Activated CD8-positive, alpha-beta memory T cell treated with anti-CD3 and anti-CD28 coated beads, Interleukin-2, amount 10 ng/mL, durations not matched to agents 7 days and 5 days (primary cell): Measurements from ENCODE around the gene PRUNE1. TPM values are rescaled to one million over a fixed set of nuclear protein-coding genes. Genes with fewer than 3 reads are reported as not detected.

ENCODE experiments used
- ATAC-seq: fragments of 150-1000 bp; cut with Tn5 transposase; one replicate; pipeline ENCODE4 v1.10.0; 2021; ENCODE audit warnings: moderate library complexity
- CTCF ChIA-PET: fragments of 350-600 bp; sonication (Branson Sonifier 250); formaldehyde crosslinking; loops from one replicate; lab custom pipeline; 2021; ENCODE audit warnings: antibody characterized with exemption; lab: Charles Lee
- DNase-seq: peaks from one replicate; pipeline ENCODE4 v3.0.0-alpha.2; 2020
- H3K27ac Mint-ChIP-seq: one replicate; pipeline ENCODE4 v1.8.0; 2021; ENCODE audit warnings: mild to moderate bottlenecking, mixed read lengths
- H3K27me3 Mint-ChIP-seq: one replicate; pipeline ENCODE4 v1.8.0; 2021; ENCODE audit warnings: mixed read lengths
- H3K36me3 Mint-ChIP-seq: one replicate; pipeline ENCODE4 v1.8.0; 2021; ENCODE audit warnings: mild to moderate bottlenecking, mixed read lengths
- H3K4me1 Mint-ChIP-seq: one replicate; pipeline ENCODE4 v1.8.0; 2021; ENCODE audit warnings: mixed read lengths
- H3K4me3 Mint-ChIP-seq: one replicate; pipeline ENCODE4 v1.8.0; 2021; ENCODE audit warnings: mild to moderate bottlenecking, moderate library complexity, mixed read lengths
- H3K9me3 Mint-ChIP-seq: one replicate; pipeline ENCODE4 v1.8.0; 2022; ENCODE audit warnings: low read depth, mixed read lengths
- total RNA-seq, 2 experiments: library from RNA; stranded (reverse); gene quantifications; one replicate each; pipeline ENCODE4 v1.2.3, GENCODE V29; 2021

The PRUNE1 gene
- total RNA-seq, 2 experiments from 2014 or later, result 14.7 to 17.4 TPM

DNA sequence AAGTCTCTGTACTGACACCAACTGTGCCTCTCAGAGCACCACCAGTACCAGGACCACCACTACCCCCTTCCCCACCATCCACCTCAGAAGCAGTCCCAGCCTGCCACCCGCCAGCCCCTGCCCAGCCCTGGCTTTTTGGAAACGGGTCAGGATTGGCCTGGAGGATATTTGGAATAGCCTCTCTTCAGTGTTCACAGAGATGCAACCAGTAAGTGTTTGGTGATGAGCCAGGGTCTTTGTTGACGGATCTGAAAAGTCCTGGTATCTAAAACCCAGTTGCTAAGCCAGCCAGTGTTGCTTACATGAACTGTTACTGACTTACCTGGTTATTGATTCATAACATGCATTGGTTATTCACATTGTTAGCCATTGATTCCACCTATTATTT, 40.4 kb downstream of the PRUNE1 start:
- peak overlapping the region; percentile 87 for H3K27ac Mint-ChIP-seq
- H3K36me3 Mint-ChIP-seq, result peaks cover 29% of the 10 kb centered on the region
- DNase-seq, result no peak
- H3K27me3 Mint-ChIP-seq, result no peaks in the 10 kb centered on the region
- no peak for ATAC-seq
- peak overlapping the region; percentile 91 for H3K4me3 Mint-ChIP-seq
- CTCF ChIA-PET, result interaction anchor here (0.7 to 8.9 kb wide), 13 partner anchors 11 to 481 kb away, joined by 3 to 76 read pairs (median 6); partner anchors contain the start of genes CDC42SE1, CERS2, MINDY1 and MLLT11
- peaks cover 32% of the 10 kb centered on the region for H3K4me1 Mint-ChIP-seq
- H3K9me3 Mint-ChIP-seq, result no peaks in the 10 kb centered on the region

DNA sequence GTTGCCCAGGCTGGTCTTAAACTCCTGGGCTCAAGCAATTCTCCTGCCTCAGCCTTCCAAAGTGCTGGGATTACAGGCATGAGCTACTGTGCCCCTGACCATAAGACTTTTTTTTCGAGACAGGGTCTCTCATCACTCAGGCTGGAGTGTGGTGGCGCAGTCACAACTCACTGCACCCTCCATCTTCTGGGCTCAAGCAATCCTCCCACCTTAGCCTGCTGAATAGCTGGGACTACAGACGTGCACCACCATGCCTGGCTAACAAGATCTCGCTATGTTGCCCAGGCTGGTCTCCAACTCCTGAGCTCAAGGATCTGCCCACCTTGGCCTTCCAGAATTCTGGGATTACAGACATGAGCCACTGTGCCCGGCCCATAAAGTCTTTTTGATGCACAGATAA, 41.2 kb downstream of the PRUNE1 start:
- DNase-seq (no peak), ATAC-seq (no peak)
- H3K27ac Mint-ChIP-seq, result peak overlapping the region; percentile 54
- H3K4me1 Mint-ChIP-seq, result peaks cover 34% of the 10 kb centered on the region
- no peak overlapping the region for H3K4me3 Mint-ChIP-seq
- no peaks in the 10 kb centered on the region for H3K9me3 Mint-ChIP-seq
- no peaks in the 10 kb centered on the region for H3K27me3 Mint-ChIP-seq
- CTCF ChIA-PET, result interaction anchor here (1.1 to 8.9 kb wide), 4 partner anchors 10 to 28 kb away, joined by 5 to 76 read pairs (median 39); partner anchors contain the start of genes CDC42SE1, GABPB2 and MLLT11
- peaks cover 36% of the 10 kb centered on the region for H3K36me3 Mint-ChIP-seq

DNA sequence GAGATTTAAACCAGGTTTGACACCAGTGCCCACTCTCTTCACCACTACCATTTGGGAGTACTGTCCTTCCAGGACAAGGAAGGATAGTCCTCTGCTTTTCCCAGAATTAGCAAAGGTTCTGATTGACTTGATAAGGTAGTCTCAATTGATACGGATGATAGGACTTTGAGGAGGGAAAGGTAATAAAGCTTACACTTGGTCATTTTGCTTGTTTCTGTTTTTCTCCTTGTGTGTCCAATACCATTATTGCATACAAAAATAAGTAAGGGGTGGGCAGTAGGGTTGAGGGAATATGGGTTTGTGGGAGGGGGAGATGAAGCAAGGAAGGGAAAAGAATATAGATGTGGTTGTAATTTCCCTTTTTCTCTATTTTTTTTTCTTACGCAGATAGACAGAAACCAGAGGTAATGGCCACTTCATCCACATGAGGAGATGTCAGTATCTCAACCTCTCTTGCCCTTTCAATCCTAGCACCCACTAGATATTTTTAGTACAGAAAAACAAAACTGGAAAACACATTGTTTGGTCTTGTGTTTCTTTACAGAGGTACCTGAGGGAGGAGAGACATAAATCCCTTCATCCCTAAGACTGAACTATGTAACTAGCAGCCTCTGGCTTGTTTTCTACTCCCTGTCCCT, 41.9 kb downstream of the PRUNE1 start:
- H3K4me3 Mint-ChIP-seq, result no peak overlapping the region
- H3K27me3 Mint-ChIP-seq, result no peaks in the 10 kb centered on the region
- H3K4me1 Mint-ChIP-seq, result peaks cover 39% of the 10 kb centered on the region
- peaks cover 42% of the 10 kb centered on the region for H3K36me3 Mint-ChIP-seq
- H3K9me3 Mint-ChIP-seq, result no peaks in the 10 kb centered on the region
- ATAC-seq, result no peak
- no peak for DNase-seq
- peak overlapping the region; percentile 54 for H3K27ac Mint-ChIP-seq
- CTCF ChIA-PET, result interaction anchor here (0.9 to 8.9 kb wide), 5 partner anchors 9 to 55 kb away, joined by 3 to 76 read pairs (median 7); partner anchors contain the start of genes CDC42SE1, GABPB2 and MLLT11

DNA sequence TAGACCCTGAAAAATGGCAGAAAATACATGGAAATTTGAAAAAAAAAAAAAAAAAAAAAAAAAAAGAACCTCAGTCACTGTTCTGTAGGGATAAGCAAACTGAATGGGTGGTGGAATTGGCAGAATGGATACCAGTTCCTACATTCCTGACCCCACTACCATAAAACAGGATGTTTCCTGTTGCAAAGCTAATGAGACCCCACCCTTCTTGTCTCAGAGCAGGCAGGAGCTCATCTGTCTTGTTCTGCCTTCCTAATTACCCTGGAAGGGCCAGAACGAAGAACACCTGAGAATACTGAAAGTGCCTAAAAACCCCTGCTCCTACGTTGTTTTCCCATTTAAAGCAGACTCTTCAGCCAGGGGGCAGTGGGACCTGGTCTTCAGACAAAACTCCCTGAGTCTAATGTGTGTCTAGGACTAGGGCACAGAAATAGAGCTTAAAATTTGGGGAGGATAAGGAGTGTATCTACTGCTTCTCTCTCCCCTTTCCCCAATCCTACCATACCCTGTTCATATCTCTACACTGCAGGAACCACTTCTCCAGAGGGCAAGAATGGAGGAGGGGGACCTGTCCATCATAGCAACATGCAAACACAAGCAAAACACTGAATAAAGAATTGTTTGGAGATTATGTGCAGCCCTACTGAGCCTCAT, 43.2 kb downstream of the PRUNE1 start:
- CTCF ChIA-PET, result interaction anchor here (0.9 to 8.9 kb wide), 3 partner anchors 8 to 56 kb away, joined by 3 to 76 read pairs (median 71); partner anchors contain the start of genes CDC42SE1 and MLLT11
- Mint-ChIP-seq H3K27ac (peak overlapping the region; percentile 35), H3K27me3 (no peaks in the 10 kb centered on the region), H3K9me3 (no peaks in the 10 kb centered on the region), H3K4me3 (no peak overlapping the region), H3K36me3 (peaks cover 55% of the 10 kb centered on the region), H3K4me1 (peaks cover 52% of the 10 kb centered on the region)
- DNase-seq (no peak), ATAC-seq (no peak)

DNA sequence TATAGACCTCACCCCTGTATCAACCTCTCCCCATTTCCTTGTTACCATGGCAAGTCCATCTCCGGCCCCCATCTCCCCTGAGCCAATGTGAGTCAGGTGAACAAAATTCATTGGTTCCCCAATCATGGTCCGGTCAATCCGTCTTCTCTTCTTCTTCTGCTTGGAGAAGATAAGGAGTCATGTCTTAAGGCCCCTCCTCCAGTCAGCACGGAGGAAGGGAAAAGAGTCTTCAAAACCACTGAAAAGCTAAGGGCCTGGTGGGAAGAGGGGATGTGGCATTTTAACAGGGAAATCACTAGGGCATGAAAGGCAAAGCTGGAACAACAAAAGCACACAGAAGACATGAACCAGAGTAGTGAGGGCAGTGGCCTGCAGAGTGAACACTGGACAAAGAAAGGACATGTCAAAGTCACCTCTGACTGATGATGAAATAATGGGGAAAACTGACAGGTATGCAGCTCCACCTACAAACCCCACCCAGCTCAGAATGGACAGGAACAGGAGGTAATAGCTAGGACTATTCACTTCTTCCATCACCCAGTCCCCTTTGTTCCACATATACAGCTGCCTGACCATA, 46.8 kb downstream of the PRUNE1 start:
- DNase-seq, result no peak
- CTCF ChIA-PET, result interaction anchor here (1.1 to 8.3 kb wide), 6 partner anchors 6 to 44 kb away, joined by 3 to 71 read pairs (median 6); partner anchors contain the start of genes C1orf56 and GABPB2
- Mint-ChIP-seq H3K27me3 (no peaks in the 10 kb centered on the region), H3K9me3 (no peaks in the 10 kb centered on the region), H3K36me3 (peaks cover 75% of the 10 kb centered on the region), H3K4me3 (peak overlapping the region; percentile 91), H3K4me1 (peaks cover 41% of the 10 kb centered on the region), H3K27ac (peak overlapping the region; percentile 96)
- no peak for ATAC-seq

DNA sequence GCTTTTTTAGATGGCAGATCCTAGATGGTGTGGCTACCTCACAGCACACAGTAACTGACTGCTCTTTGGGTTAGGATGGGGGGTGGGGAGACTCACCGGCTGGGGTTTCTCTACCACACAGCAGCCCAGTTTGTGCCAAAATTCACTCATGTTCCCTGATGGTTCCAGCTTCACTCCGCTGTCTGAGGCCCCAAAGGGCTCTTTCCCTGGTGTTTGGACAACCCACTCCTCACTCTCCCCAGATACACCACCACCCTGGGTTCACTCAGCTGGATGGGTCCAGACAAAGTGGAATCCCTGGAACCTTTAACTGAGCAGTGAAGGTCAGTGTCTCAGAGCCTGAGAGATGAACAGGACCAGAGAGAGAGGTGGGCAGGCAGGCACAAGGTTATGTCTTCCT, 47.3 kb downstream of the PRUNE1 start:
- DNase-seq (no peak), ATAC-seq (no peak)
- peak overlapping the region; percentile 96 for H3K27ac Mint-ChIP-seq
- peak overlapping the region; percentile 91 for H3K4me3 Mint-ChIP-seq
- peaks cover 44% of the 10 kb centered on the region for H3K4me1 Mint-ChIP-seq
- CTCF ChIA-PET, result interaction anchor here (1.1 to 8.3 kb wide), 6 partner anchors 7 to 44 kb away, joined by 3 to 71 read pairs (median 6); partner anchors contain the start of genes C1orf56 and GABPB2
- H3K36me3 Mint-ChIP-seq, result peaks cover 72% of the 10 kb centered on the region
- no peaks in the 10 kb centered on the region for H3K27me3 Mint-ChIP-seq
- no peaks in the 10 kb centered on the region for H3K9me3 Mint-ChIP-seq

DNA sequence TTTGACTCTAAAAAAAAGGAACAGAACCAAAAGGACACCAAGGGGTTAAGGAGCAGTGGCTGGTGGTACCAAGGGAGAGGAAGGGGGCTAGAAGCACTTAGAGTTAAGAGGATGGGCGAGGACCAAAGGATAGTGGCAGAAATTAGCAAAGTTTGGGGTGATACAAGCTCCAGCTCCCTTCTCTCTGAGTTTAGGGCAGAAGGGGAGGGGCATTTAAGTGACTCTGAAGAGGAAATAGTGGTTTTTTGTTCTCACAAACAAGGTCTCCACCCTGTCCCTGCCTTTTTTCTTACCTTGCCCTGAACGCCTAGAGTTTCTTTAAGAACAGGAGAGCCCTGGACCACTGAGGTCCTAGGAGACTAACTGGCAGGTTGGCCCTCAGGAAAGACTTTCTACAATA, 47.9 kb downstream of the PRUNE1 start:
- peak overlapping the region; percentile 91 for H3K4me3 Mint-ChIP-seq
- CTCF ChIA-PET, result interaction anchor here (1.1 to 8.3 kb wide), 8 partner anchors 7 to 43 kb away, joined by 3 to 71 read pairs (median 9); partner anchors contain the start of genes C1orf56 and GABPB2
- H3K4me1 Mint-ChIP-seq, result peaks cover 49% of the 10 kb centered on the region
- H3K9me3 Mint-ChIP-seq, result no peaks in the 10 kb centered on the region
- H3K36me3 Mint-ChIP-seq, result peaks cover 70% of the 10 kb centered on the region
- ATAC-seq (peak; percentile 20), DNase-seq (peak; percentile 53)
- peak overlapping the region; percentile 96 for H3K27ac Mint-ChIP-seq
- H3K27me3 Mint-ChIP-seq, result no peaks in the 10 kb centered on the region

DNA sequence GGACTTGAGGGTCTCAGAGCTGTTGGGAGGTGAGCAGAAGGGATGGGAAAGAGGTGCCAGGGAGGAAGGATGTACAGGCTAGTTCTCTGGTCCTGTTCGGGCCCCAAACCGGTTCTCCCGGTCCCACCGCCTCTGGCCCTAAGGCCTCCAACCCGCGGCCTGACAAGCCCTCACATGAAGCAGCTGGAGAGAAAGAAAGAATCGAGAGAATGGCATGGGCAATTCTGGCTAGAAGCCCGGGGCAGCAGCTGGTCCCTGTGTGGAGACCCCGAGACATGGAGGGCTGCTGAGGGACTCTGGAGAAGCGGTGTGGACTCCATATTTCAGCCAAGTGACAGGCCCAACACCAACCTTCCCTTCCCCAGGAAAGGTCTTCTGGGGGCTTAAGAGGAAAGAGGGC, 50.4 kb downstream of the PRUNE1 start:
- peaks cover 49% of the 10 kb centered on the region for H3K36me3 Mint-ChIP-seq
- no peaks in the 10 kb centered on the region for H3K27me3 Mint-ChIP-seq
- H3K27ac Mint-ChIP-seq, result peak overlapping the region; percentile 96
- ATAC-seq, result peak; percentile 0
- no peaks in the 10 kb centered on the region for H3K9me3 Mint-ChIP-seq
- DNase-seq, result peak; percentile 51
- peaks cover 55% of the 10 kb centered on the region for H3K4me1 Mint-ChIP-seq
- CTCF ChIA-PET, result interaction anchor here (0.6 to 8.3 kb wide), 12 partner anchors 9 to 139 kb away, joined by 3 to 71 read pairs (median 4); partner anchors contain the start of genes C1orf56, GABPB2, MINDY1 and TNFAIP8L2
- H3K4me3 Mint-ChIP-seq, result peak overlapping the region; percentile 91

DNA sequence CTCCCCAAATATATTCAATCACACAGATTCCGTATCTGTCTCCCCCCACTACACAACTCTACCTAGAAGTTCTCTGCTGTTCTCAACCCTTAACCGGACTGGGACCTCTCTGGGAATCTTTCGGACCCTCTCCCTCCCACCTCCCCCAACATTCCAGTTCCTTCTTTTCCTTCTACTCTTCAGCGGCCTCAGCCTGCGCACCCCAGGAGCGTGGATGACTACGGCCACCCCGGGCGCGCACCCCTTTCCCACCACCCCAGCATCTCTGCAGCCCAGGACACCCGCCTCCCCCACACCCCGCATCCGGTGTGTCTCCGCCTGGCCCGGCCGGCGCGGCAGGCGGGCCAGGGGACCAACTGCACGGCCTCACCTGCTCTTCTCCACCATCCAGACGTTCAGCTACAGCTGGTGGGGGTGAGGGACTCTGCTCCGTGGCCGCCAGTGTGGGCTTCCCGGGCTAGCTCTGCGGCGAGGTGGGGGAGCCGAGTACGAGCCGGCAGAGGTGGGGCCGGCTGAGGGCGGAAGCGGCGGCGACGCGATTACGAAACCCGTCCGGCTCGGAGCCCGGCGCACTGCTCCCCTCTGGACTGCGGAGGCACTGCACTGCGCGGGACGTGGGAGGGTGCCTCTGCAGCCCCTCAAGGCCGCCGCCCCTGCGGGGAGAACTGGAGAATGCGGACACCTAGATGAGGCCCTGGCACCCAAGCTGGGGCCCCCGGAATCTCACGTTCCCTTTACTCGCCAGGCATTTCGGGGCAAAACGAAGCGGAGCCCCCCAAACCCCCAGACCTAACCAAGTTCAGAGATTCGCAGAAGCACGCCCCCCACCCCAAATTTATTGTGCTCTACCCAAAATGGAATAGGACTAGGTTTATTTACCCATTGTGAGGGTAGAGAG, 51.1 kb downstream of the PRUNE1 start, which contains the start of gene CDC42SE1:
CDC42SE1 (minus strand) TSS at position 514 of the 898 bp plus-strand sequence. CDS start 3,892 bp downstream, outside the sequence.
- CTCF ChIA-PET, result interaction anchor here (0.6 to 8.3 kb wide), 15 partner anchors 9 to 129 kb away, joined by 3 to 71 read pairs (median 4); partner anchors contain the start of genes C1orf56, GABPB2, MINDY1 and TNFAIP8L2
- Mint-ChIP-seq H3K27me3 (no peaks in the 10 kb centered on the region), H3K4me3 (peak within 1 kb of the TSS; percentile 91), H3K9me3 (no peaks in the 10 kb centered on the region), H3K4me1 (peaks cover 53% of the 10 kb centered on the region), H3K27ac (peak within 1 kb of the TSS; percentile 96), H3K36me3 (peaks cover 43% of the 10 kb centered on the region)
- ATAC-seq, result peak; percentile 80
- peak; percentile 92 for DNase-seq

DNA sequence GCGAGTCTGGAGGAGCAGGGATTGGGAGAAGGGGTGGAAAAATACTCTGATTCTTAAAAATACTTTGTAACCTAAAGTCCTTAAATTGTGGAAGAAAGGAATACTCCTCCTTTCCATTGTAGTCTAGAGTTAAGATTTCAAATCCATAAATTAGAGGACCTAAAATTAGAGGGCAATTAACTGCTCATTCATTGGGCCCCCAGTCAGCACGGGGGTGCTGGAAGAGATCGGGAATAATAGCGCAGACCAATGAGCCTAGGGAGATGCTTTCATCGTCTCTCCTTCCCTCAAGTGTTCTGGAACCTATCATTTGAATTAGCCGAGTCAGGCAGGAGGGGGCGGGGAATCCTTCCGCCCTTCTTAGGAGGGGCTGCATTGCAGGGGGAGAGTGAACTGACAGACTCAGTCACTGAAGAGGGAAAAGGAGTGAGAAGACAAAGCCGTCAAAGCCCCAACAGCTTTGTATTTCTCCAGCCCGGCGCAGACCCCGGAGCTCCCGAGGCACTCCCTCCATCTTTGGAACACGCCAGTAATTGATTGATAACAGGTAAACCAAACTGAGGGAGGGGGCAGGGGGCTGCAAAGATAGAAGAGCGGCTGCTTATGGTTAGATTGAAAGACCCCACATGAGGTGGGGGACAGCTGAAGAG, 51.9 kb downstream of the PRUNE1 start, which contains the start of gene MLLT11:
MLLT11 (plus strand) TSS at position 391 of the 650 bp plus-strand sequence. CDS start 6,828 bp downstream, outside the sequence.
- Mint-ChIP-seq H3K9me3 (no peaks in the 10 kb centered on the region), H3K27me3 (no peaks in the 10 kb centered on the region), H3K36me3 (peaks cover 36% of the 10 kb centered on the region), H3K27ac (peak within 1 kb of the TSS; percentile 96), H3K4me1 (peaks cover 47% of the 10 kb centered on the region), H3K4me3 (peak within 1 kb of the TSS; percentile 91)
- ATAC-seq, result no peak
- peak; percentile 59 for DNase-seq
- CTCF ChIA-PET, result interaction anchor here (0.6 to 8.3 kb wide), 14 partner anchors 8 to 129 kb away, joined by 3 to 71 read pairs (median 4); partner anchors contain the start of genes C1orf56, GABPB2 and TNFAIP8L2

DNA sequence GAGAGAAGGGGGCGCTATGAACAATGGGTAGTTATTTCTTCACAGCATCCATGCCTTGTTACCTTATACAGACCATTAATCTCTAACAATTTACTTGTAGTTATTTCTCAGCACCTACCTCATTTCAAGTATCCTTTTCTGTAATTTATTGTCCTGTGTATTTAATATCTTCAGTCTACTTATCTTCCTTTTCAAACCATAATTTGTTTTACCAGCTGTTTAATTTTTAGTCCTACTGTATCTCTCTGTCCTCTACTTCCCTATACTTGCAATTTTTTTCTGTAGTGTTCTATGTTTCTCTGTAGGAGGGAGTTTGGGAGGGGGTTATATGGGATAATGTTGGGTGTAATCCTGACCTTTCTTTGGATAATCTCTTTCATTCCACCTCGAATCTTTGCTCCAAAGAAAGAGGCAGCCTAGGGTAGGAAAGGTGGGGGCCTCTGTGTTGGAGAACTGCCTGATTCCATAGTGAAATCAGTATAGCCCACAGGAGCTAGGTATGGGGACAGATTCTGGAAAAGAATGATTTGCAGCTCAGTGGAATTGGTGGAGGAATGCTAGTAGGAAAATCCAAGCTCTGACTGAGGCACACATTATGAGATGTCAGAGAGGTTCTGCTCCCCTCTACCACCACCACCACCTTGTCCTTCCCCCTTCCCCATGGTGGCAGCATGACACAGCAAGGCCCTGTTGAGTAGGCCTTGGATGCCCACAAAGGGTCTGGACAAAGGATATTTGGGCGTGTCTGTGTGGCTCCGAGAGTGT, 52.6 kb downstream of the PRUNE1 start:
- Mint-ChIP-seq H3K4me3 (peak overlapping the region; percentile 91), H3K36me3 (peaks cover 29% of the 10 kb centered on the region), H3K27me3 (no peaks in the 10 kb centered on the region), H3K4me1 (peaks cover 40% of the 10 kb centered on the region), H3K27ac (peak overlapping the region; percentile 96), H3K9me3 (no peaks in the 10 kb centered on the region)
- ATAC-seq (no peak), DNase-seq (no peak)
- CTCF ChIA-PET, result interaction anchor here (0.6 to 8.3 kb wide), 9 partner anchors 10 to 96 kb away, joined by 3 to 71 read pairs (median 4); partner anchors contain the start of genes C1orf56, GABPB2 and TNFAIP8L2
